Astrocyte of the cerebellum (primary cell): ENCODE results near the gene TMCC1.

ENCODE experiments used
- DNase-seq: peaks from one replicate; pipeline ENCODE4 v3.0.0-alpha.2; 2011; ENCODE audit warnings: low read depth
- H3K4me3 ChIP-seq: 2 replicates; pipeline ENCODE4 v1.5.1; 2011; ENCODE audit warnings: mild to moderate bottlenecking, low read depth, low read length, moderate library complexity
- in situ Hi-C: cut with HindIII; loops from 2 replicates; pipeline ENCODE4 v1.10.0; 2017; ENCODE audit warnings: low sequenced_read_pairs
- TF ChIP-seq, protein P1 (sequence below): IDR thresholded peaks from 2 replicates; pipeline ENCODE4 v1.5.1; 2012; ENCODE audit warnings: low read length, low read depth, moderate library complexity, mild to moderate bottlenecking; ENCODE audit errors: missing control alignments

The TMCC1 gene

GRCh38 chr3:129619726-129620162, 273.8 kb downstream of the TMCC1 start:
- H3K4me3 ChIP-seq, result no peak overlapping the region
- in situ Hi-C loops, result no loop called here
- DNase-seq, result no peak
- TF ChIP-seq, protein P1, sequence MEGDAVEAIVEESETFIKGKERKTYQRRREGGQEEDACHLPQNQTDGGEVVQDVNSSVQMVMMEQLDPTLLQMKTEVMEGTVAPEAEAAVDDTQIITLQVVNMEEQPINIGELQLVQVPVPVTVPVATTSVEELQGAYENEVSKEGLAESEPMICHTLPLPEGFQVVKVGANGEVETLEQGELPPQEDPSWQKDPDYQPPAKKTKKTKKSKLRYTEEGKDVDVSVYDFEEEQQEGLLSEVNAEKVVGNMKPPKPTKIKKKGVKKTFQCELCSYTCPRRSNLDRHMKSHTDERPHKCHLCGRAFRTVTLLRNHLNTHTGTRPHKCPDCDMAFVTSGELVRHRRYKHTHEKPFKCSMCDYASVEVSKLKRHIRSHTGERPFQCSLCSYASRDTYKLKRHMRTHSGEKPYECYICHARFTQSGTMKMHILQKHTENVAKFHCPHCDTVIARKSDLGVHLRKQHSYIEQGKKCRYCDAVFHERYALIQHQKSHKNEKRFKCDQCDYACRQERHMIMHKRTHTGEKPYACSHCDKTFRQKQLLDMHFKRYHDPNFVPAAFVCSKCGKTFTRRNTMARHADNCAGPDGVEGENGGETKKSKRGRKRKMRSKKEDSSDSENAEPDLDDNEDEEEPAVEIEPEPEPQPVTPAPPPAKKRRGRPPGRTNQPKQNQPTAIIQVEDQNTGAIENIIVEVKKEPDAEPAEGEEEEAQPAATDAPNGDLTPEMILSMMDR, result no peak

GRCh38 chr3:129618901-129619671, 274.4 kb downstream of the TMCC1 start:
- in situ Hi-C loops, result no loop called here
- no peak overlapping the region for H3K4me3 ChIP-seq
- TF ChIP-seq, protein P1, result no peak
- no peak for DNase-seq

DNA sequence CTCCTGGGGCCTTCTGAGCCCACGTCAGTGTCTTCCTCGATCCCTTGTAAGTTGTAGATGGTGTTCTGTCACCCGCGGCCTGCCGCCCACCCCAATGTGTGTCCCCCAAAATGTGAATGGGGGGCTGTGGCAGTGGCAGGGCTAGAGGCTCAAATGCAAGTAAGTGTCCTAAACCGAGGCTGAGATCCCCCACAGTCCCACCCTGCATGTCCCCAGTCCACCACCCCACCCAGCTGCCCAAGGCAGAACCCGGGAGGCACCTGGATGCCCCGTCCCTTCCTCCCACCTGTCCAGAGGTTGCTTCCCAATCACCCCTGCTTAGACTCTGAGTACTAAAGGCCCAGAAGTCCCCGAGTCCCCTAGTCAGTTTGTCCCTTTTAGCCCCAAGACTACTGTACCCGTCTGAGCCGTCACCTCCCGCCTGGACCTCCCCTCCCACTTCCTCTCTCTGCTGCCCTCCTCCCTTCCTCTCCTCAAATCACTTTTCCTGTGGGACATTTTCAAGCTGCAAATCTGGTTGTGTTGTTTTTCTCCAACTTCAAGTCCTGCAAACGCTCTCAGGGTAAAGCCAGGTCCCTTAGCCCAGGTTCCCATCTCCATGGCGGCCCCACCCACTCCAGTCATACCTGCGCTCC, 275.2 kb downstream of the TMCC1 start:
- no peak overlapping the region for H3K4me3 ChIP-seq
- no peak for DNase-seq
- in situ Hi-C loops, result no loop called here
- TF ChIP-seq, protein P1, result no peak

DNA sequence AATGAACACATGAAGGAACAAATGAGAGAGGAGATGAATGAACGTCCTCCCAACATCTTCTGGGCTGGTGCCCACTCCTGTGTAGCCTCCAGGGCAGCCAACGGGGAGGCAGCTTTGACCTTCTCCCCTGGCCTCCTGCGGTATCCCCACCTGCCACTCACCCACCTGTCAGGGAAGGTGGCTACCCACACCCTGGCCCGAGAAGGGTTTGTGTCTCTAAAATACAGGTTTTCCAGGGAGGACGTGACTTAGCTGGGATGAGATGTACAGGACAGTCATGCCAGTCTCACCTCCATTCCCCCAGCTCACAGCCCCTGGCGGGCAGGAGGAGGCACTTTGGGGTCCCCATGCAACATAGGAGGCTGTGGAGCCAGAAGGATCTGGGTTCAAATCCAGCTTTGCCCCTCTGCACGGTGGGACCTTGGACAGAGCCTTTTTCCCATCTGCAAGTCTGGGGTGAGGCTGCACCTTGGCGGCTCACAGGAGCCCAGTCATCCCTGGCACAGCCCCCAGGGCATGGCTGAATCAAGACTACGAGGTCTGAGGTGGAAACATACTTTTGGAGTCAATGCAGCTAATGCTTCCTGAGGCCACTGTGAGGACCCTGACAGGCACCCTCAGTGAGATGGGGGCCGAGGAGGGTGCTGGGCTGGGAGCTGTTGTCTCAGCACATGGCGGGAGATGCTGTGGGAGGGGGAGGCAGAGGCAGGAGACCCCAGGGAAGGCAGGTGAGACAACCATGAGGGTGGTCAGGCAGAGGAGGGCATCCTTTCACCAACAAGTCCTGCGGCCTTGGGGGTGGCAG, 275.9 kb downstream of the TMCC1 start:
- in situ Hi-C loops, result no loop called here
- TF ChIP-seq, protein P1, result no peak
- no peak for DNase-seq
- H3K4me3 ChIP-seq, result no peak overlapping the region

GRCh38 chr3:129616713-129617112, 276.8 kb downstream of the TMCC1 start:
- in situ Hi-C loops, result no loop called here
- TF ChIP-seq, protein P1, result no peak
- DNase-seq, result no peak
- no peak overlapping the region for H3K4me3 ChIP-seq

- no peak overlapping the region for H3K4me3 ChIP-seq
- in situ Hi-C loops, result no loop called here
- DNase-seq, result no peak
Observed at GRCh38 chr3:129616291-129616690, 277.2 kb downstream of the TMCC1 start.

More at GRCh38 chr3:129616291-129616690, 277.2 kb downstream of the TMCC1 start:
- TF ChIP-seq, protein P1, result no peak
